Liver (tissue), 3 donors: ENCODE results near the gene HAGH.
"Not testable (repeated sequence)": the region's sequence is repeated elsewhere in the genome, so short reads cannot be mapped to it uniquely, and the experiment has no call there.

Source experiments
- CTCF ChIP-seq: fragments of 150-350 bp; IDR thresholded peaks from 2 replicates; pipeline ENCODE4 v1.5.1; 2017; ENCODE audit warnings: improper control_type of control experiment, low read depth, low read length; ENCODE audit not compliant: missing input control
- GABPA ChIP-seq, 2 donors: IDR thresholded peaks in 1 of 2; conservative IDR thresholded peaks in 1 of 2; 2 replicates each; pipeline ENCODE4 v1.6.1; 2016; ENCODE audit warnings: antibody characterized with exemption in 2 of 2, mild to moderate bottlenecking in 1 of 2, moderate library complexity in 1 of 2
- NR2F2 ChIP-seq: IDR thresholded peaks from 2 replicates; pipeline ENCODE4 v1.6.1; 2016; ENCODE audit warnings: antibody characterized with exemption
- SP1 ChIP-seq: IDR thresholded peaks from 2 replicates; pipeline ENCODE4 v1.6.1; 2018; ENCODE audit warnings: antibody characterized with exemption, mild to moderate bottlenecking
- YY1 ChIP-seq: IDR thresholded peaks from 2 replicates; pipeline ENCODE4 v1.6.1; 2016; ENCODE audit warnings: antibody characterized with exemption, mild to moderate bottlenecking
- TF ChIP-seq, protein P1 (sequence below): IDR thresholded peaks from 2 replicates; pipeline ENCODE4 v1.6.1; 2016; ENCODE audit warnings: antibody characterized with exemption
- TF ChIP-seq, protein P2 (sequence below): IDR thresholded peaks from 2 replicates; pipeline ENCODE4 v1.6.1; 2016; ENCODE audit warnings: antibody characterized with exemption, mild to moderate bottlenecking
- donor health status: healthy.
- donor health status: healthy.

DNA sequence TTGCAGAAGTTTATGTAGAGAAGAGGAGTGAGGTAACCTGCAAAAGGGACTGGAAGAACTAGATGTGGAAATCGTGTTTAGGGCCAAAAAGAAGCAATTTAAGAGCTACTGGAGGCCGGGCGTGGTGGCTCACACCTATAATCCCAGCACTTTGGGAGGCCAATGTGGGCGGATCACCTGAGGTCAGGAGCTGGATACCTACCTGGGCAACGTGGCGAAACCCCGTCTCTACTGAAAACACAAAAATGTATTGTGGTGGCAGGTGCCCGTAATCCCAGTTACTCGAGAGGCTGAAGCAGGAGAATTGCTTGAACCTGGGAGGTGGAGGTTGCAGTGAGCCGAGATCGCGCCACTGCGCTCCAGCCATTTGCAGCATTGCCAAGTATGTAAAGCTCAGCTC, 49.4 kb upstream of the HAGH start:
- TF ChIP-seq CTCF; SP1; NR2F2; GABPA (IDR thresholded peaks at IDR 0.05 in 1 of 2, conservative IDR thresholded peaks at IDR 0.05 in 1 of 2); YY1: not testable (repeated sequence)
- TF ChIP-seq, protein P1, sequence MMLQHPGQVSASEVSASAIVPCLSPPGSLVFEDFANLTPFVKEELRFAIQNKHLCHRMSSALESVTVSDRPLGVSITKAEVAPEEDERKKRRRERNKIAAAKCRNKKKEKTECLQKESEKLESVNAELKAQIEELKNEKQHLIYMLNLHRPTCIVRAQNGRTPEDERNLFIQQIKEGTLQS: not testable (repeated sequence)
- TF ChIP-seq, protein P2, sequence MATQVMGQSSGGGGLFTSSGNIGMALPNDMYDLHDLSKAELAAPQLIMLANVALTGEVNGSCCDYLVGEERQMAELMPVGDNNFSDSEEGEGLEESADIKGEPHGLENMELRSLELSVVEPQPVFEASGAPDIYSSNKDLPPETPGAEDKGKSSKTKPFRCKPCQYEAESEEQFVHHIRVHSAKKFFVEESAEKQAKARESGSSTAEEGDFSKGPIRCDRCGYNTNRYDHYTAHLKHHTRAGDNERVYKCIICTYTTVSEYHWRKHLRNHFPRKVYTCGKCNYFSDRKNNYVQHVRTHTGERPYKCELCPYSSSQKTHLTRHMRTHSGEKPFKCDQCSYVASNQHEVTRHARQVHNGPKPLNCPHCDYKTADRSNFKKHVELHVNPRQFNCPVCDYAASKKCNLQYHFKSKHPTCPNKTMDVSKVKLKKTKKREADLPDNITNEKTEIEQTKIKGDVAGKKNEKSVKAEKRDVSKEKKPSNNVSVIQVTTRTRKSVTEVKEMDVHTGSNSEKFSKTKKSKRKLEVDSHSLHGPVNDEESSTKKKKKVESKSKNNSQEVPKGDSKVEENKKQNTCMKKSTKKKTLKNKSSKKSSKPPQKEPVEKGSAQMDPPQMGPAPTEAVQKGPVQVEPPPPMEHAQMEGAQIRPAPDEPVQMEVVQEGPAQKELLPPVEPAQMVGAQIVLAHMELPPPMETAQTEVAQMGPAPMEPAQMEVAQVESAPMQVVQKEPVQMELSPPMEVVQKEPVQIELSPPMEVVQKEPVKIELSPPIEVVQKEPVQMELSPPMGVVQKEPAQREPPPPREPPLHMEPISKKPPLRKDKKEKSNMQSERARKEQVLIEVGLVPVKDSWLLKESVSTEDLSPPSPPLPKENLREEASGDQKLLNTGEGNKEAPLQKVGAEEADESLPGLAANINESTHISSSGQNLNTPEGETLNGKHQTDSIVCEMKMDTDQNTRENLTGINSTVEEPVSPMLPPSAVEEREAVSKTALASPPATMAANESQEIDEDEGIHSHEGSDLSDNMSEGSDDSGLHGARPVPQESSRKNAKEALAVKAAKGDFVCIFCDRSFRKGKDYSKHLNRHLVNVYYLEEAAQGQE: not testable (repeated sequence)
